Measurements from ENCODE around the gene PCNX2.

PCNX2 gene

DNA sequence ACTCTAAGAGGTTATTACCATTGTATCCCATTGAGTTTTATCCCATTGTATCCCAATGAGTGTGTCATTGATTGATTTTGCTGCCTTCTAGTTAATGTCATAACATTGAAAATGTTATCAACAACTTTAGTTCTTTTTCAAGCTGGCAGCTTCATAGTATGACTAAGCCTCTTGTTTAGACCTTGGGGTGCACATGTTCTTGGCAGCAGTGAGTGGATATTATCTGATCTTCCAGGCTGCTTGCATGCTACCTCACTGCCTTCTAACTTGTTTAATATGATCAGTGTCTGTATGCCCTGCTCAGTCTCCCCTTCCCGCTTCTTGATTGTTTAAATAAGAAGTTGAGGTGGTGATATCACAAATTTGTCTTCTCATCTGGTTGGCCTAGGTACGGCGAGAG is 320.6 kb downstream of the PCNX2 start:
- H3K27me3 ChIP-seq (ENCODE audit: control insufficient read depth, insufficient read depth, low read length): no peaks in the 10 kb centered on the region
- H3K9me3 ChIP-seq (replicated peaks; ENCODE audit: low read length): peaks cover 11% of the 10 kb centered on the region
- no peak overlapping the region for H3K4me2 ChIP-seq (ENCODE audit: low read length)
- no peak overlapping the region for H3K4me3 ChIP-seq (ENCODE audit: low read length)
- no peak overlapping the region for H3K9ac ChIP-seq (ENCODE audit: low read depth, low read length)
- H3K4me1 ChIP-seq (ENCODE audit: control insufficient read depth, insufficient read depth, low read length): no peaks in the 10 kb centered on the region
- peaks cover 33% of the 10 kb centered on the region for H3K36me3 ChIP-seq (ENCODE audit: insufficient read depth, low read length)

DNA sequence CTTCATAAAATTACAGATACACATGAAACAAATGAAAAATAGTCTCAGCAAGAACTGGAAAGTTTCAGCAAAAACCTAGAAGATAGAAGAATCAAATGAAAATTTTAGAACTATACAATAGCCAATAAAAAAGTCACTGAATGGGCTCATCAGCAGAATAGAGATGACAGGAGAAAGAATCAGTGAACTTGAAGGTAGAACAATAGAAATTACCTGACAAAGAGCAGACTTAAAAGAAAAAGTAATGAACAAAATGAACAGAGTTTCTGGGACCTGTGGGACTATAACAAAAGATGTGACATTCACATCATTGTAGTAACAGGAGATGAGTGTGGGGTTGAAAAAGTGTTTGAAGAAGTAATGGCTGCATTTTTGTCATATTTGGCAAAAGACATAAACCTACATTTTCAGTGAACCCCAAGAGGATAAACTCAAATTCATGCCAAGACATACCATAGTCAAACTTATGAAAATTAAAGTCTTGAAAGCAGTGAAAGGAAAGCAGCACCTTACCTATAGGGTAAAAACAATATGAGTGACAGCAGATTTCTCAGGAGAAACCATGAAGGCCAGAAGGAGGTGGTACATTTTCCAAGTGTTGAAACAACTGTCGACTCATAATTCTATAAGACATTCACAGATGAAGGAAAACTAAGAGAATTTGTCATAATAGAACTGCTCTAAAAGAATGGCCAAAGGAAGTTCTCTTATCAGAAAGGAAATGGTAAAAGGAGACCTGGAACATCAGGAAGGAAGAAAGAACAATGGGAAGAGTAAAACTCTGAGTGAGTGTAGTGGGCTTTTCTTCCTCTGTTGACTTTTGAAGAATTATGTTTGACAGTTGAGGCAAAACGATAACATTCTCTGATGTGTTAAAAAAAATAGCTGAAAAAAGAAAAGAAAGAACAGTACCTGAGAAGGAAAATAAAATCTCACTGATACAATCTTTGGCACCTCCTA is 321.6 kb downstream of the PCNX2 start:
- H3K9ac ChIP-seq (ENCODE audit: low read depth, low read length): no peak overlapping the region
- H3K27me3 ChIP-seq (ENCODE audit: control insufficient read depth, insufficient read depth, low read length): no peaks in the 10 kb centered on the region
- no peaks in the 10 kb centered on the region for H3K4me1 ChIP-seq (ENCODE audit: control insufficient read depth, insufficient read depth, low read length)
- peaks cover 11% of the 10 kb centered on the region for H3K9me3 ChIP-seq (replicated peaks; ENCODE audit: low read length)
- no peak overlapping the region for H3K4me2 ChIP-seq (ENCODE audit: low read length)
- no peak overlapping the region for H3K4me3 ChIP-seq (ENCODE audit: low read length)
- peaks cover 36% of the 10 kb centered on the region for H3K36me3 ChIP-seq (ENCODE audit: insufficient read depth, low read length)

GRCh38 chr1:232970508-232970907 is 325.0 kb downstream of the PCNX2 start:
- no peaks in the 10 kb centered on the region for H3K27me3 ChIP-seq (ENCODE audit: control insufficient read depth, insufficient read depth, low read length)
- no peak overlapping the region for H3K9ac ChIP-seq (ENCODE audit: low read depth, low read length)
- H3K36me3 ChIP-seq (ENCODE audit: insufficient read depth, low read length): peaks cover 30% of the 10 kb centered on the region

GRCh38 chr1:232969799-232970198 is 325.7 kb downstream of the PCNX2 start:
- peaks cover 11% of the 10 kb centered on the region for H3K9me3 ChIP-seq (replicated peaks; ENCODE audit: low read length)
- no peaks in the 10 kb centered on the region for H3K4me1 ChIP-seq (ENCODE audit: control insufficient read depth, insufficient read depth, low read length)
- H3K27me3 ChIP-seq (ENCODE audit: control insufficient read depth, insufficient read depth, low read length): no peaks in the 10 kb centered on the region
- no peak overlapping the region for H3K4me3 ChIP-seq (ENCODE audit: low read length)
- H3K4me2 ChIP-seq (ENCODE audit: low read length): no peak overlapping the region
- H3K9ac ChIP-seq (ENCODE audit: low read depth, low read length): no peak overlapping the region
- peaks cover 27% of the 10 kb centered on the region for H3K36me3 ChIP-seq (ENCODE audit: insufficient read depth, low read length)

More at GRCh38 chr1:232970508-232970907, 325.0 kb downstream of the PCNX2 start:
- Histone ChIP-seq H3K4me3 (ENCODE audit: low read length) (no peak overlapping the region), H3K9me3 (replicated peaks; ENCODE audit: low read length) (peaks cover 11% of the 10 kb centered on the region), H3K4me2 (ENCODE audit: low read length) (no peak overlapping the region), H3K4me1 (ENCODE audit: control insufficient read depth, insufficient read depth, low read length) (no peaks in the 10 kb centered on the region)

DNA sequence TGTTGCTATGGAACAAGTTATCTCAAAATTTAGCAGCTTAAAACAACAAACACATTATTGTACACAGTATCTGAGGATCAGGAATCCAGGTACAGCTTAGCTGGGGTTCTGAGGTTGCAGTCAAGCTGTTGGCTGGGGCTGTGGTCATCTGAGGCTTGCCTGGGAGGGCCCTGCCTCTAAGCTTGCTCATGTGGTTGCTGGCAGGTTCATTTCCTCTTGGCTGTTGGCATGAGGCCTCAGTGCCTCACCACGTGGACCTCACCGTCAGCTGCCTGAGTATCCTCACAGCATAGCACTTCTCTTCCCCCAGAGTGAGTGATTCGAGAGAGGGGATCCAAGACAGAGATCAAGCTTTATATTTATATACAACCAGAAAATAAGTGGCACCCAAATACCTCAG is 326.6 kb downstream of the PCNX2 start:
- Histone ChIP-seq H3K4me3 (ENCODE audit: low read length) (no peak overlapping the region), H3K9ac (ENCODE audit: low read depth, low read length) (no peak overlapping the region), H3K36me3 (ENCODE audit: insufficient read depth, low read length) (peaks cover 27% of the 10 kb centered on the region), H3K27me3 (ENCODE audit: control insufficient read depth, insufficient read depth, low read length) (no peaks in the 10 kb centered on the region), H3K4me1 (ENCODE audit: control insufficient read depth, insufficient read depth, low read length) (no peaks in the 10 kb centered on the region), H3K9me3 (replicated peaks; ENCODE audit: low read length) (peaks cover 7% of the 10 kb centered on the region), H3K4me2 (ENCODE audit: low read length) (no peak overlapping the region)

- Histone ChIP-seq H3K36me3 (ENCODE audit: insufficient read depth, low read length) (peaks cover 22% of the 10 kb centered on the region), H3K27me3 (ENCODE audit: control insufficient read depth, insufficient read depth, low read length) (no peaks in the 10 kb centered on the region), H3K9me3 (replicated peaks; ENCODE audit: low read length) (peaks cover 2% of the 10 kb centered on the region), H3K9ac (ENCODE audit: low read depth, low read length) (no peak overlapping the region), H3K4me1 (ENCODE audit: control insufficient read depth, insufficient read depth, low read length) (peaks cover 2% of the 10 kb centered on the region), H3K4me3 (ENCODE audit: low read length) (no peak overlapping the region), H3K4me2 (ENCODE audit: low read length) (no peak overlapping the region)
These were observed 327.1 kb downstream of the PCNX2 start for GRCh38 chr1:232968391-232968790.

DNA sequence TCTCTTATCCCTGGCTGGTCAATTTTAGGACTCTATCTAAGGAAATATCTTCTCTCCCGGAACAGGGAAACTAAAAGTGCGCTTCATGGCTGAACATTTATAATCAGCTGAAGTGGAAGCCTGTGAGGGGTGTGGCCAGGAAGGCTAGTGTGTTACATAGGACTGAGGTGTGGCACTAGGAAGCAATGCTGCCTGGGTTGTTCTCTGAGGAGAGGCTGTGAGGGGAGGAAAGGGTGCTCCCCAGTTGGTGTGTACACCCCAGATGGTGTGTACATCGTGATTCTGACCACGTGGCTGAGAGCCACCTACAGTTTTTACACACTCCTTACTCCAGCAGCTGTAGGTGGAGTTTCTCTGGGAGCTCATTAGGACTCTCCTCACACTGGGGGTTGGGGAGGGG is 328.9 kb downstream of the PCNX2 start:
- Histone ChIP-seq H3K9me3 (replicated peaks; ENCODE audit: low read length) (no peaks in the 10 kb centered on the region), H3K36me3 (ENCODE audit: insufficient read depth, low read length) (peaks cover 10% of the 10 kb centered on the region), H3K4me1 (ENCODE audit: control insufficient read depth, insufficient read depth, low read length) (peaks cover 13% of the 10 kb centered on the region), H3K9ac (ENCODE audit: low read depth, low read length) (no peak overlapping the region), H3K27me3 (ENCODE audit: control insufficient read depth, insufficient read depth, low read length) (no peaks in the 10 kb centered on the region), H3K4me3 (ENCODE audit: low read length) (no peak overlapping the region), H3K4me2 (ENCODE audit: low read length) (no peak overlapping the region)

GRCh38 chr1:232965912-232966217 is 329.7 kb downstream of the PCNX2 start:
- no peak overlapping the region for H3K4me3 ChIP-seq (ENCODE audit: low read length)
- H3K9ac ChIP-seq (ENCODE audit: low read depth, low read length): no peak overlapping the region
- peaks cover 10% of the 10 kb centered on the region for H3K36me3 ChIP-seq (ENCODE audit: insufficient read depth, low read length)
- no peaks in the 10 kb centered on the region for H3K9me3 ChIP-seq (replicated peaks; ENCODE audit: low read length)
- peaks cover 13% of the 10 kb centered on the region for H3K4me1 ChIP-seq (ENCODE audit: control insufficient read depth, insufficient read depth, low read length)
- no peak overlapping the region for H3K4me2 ChIP-seq (ENCODE audit: low read length)
- no peaks in the 10 kb centered on the region for H3K27me3 ChIP-seq (ENCODE audit: control insufficient read depth, insufficient read depth, low read length)

DNA sequence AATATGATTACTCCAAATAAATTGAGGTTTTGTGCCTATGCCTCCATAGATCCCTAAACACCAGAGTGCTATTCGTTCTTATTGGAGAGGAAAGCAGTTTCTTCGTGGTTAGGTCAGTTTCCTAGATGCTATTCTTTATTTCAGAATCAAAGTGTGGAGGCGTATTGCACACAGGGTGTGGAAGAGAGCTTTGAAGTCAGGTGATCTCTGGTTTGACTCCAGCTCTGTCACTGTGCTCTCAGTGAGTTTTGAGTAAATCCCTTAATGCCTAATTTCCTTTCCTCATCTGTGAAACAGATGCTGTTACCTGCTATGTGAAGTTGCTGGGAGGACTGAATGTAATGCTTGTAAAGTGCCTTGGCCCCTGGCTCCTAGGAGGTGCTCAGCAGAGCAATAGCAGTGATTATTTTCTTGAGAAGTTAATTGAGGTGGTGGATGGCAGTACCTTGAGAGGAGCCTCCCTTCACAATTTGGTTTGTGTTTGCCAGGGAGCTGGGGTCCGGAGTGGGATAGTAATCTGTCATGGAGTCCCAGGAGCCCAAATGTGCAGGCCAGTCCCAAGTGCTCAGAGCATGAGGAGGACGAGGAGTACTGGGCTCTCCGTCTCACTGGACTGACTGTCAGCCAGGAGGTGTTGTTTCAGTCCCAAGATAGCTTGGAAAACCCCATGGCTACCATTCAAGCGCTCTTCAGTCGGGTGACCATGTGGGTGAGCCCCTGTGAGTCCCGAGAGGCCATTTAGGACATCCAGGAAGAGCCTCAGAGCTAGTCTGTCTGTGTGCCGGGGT is 330.2 kb downstream of the PCNX2 start:
- Histone ChIP-seq H3K36me3 (ENCODE audit: insufficient read depth, low read length) (peaks cover 10% of the 10 kb centered on the region), H3K4me1 (ENCODE audit: control insufficient read depth, insufficient read depth, low read length) (peaks cover 13% of the 10 kb centered on the region), H3K4me2 (ENCODE audit: low read length) (no peak overlapping the region), H3K9me3 (replicated peaks; ENCODE audit: low read length) (no peaks in the 10 kb centered on the region), H3K9ac (ENCODE audit: low read depth, low read length) (no peak overlapping the region), H3K27me3 (ENCODE audit: control insufficient read depth, insufficient read depth, low read length) (no peaks in the 10 kb centered on the region), H3K4me3 (ENCODE audit: low read length) (no peak overlapping the region)

- Histone ChIP-seq H3K9me3 (replicated peaks; ENCODE audit: low read length) (no peaks in the 10 kb centered on the region), H3K9ac (ENCODE audit: low read depth, low read length) (no peak overlapping the region), H3K4me3 (ENCODE audit: low read length) (no peak overlapping the region), H3K27me3 (ENCODE audit: control insufficient read depth, insufficient read depth, low read length) (no peaks in the 10 kb centered on the region), H3K4me1 (ENCODE audit: control insufficient read depth, insufficient read depth, low read length) (peaks cover 13% of the 10 kb centered on the region), H3K36me3 (ENCODE audit: insufficient read depth, low read length) (peaks cover 6% of the 10 kb centered on the region), H3K4me2 (ENCODE audit: low read length) (no peak overlapping the region)
These were observed 330.9 kb downstream of the PCNX2 start for GRCh38 chr1:232964601-232965000.

GRCh38 chr1:232962761-232963745 is 332.5 kb downstream of the PCNX2 start:
- Histone ChIP-seq H3K4me2 (ENCODE audit: low read length) (peak overlapping the region; percentile 72), H3K4me1 (ENCODE audit: control insufficient read depth, insufficient read depth, low read length) (peaks cover 13% of the 10 kb centered on the region), H3K27me3 (ENCODE audit: control insufficient read depth, insufficient read depth, low read length) (no peaks in the 10 kb centered on the region), H3K36me3 (ENCODE audit: insufficient read depth, low read length) (peaks cover 9% of the 10 kb centered on the region), H3K9ac (ENCODE audit: low read depth, low read length) (peak overlapping the region; percentile 23), H3K9me3 (replicated peaks; ENCODE audit: low read length) (no peaks in the 10 kb centered on the region), H3K4me3 (ENCODE audit: low read length) (peak overlapping the region; percentile 28)

All from skeletal muscle satellite cell (primary cell).